GM12801 (cell line): ENCODE results near the gene ANKDD1A.

Experiments
- CTCF ChIP-seq: IDR thresholded peaks from one replicate; pipeline ENCODE4 v1.5.1; 2011; ENCODE audit warnings: control low read depth; ENCODE audit not compliant: insufficient read length; ENCODE audit errors: extremely low read depth

ANKDD1A gene

GRCh38 chr15:64990168-64990470, 78.4 kb downstream of the ANKDD1A start:
- no peak for TF ChIP-seq CTCF

- TF ChIP-seq CTCF, result no peak
These were observed 79.9 kb downstream of the ANKDD1A start for GRCh38 chr15:64991536-64992135.

GRCh38 chr15:64993290-64993689, 81.6 kb downstream of the ANKDD1A start:
- TF ChIP-seq CTCF, result no peak

- TF ChIP-seq CTCF, result no peak
These were observed 85.4 kb downstream of the ANKDD1A start for GRCh38 chr15:64997066-64997465.

GRCh38 chr15:64997745-64998375, 86.2 kb downstream of the ANKDD1A start:
- TF ChIP-seq CTCF, result no peak

GRCh38 chr15:65004993-65005392, 93.3 kb downstream of the ANKDD1A start:
- no peak for TF ChIP-seq CTCF

GRCh38 chr15:65006876-65007275, 95.2 kb downstream of the ANKDD1A start:
- no peak for TF ChIP-seq CTCF
